ENCODE data around the gene ERV3-1. TPM values are rescaled to one million over a fixed set of nuclear protein-coding genes. Genes with fewer than 3 reads are reported as not detected.

The ERV3-1 gene
- total and polyA plus RNA-seq, 2 donors from 2014 or later, result 6.5 to 15.2 TPM

DNA sequence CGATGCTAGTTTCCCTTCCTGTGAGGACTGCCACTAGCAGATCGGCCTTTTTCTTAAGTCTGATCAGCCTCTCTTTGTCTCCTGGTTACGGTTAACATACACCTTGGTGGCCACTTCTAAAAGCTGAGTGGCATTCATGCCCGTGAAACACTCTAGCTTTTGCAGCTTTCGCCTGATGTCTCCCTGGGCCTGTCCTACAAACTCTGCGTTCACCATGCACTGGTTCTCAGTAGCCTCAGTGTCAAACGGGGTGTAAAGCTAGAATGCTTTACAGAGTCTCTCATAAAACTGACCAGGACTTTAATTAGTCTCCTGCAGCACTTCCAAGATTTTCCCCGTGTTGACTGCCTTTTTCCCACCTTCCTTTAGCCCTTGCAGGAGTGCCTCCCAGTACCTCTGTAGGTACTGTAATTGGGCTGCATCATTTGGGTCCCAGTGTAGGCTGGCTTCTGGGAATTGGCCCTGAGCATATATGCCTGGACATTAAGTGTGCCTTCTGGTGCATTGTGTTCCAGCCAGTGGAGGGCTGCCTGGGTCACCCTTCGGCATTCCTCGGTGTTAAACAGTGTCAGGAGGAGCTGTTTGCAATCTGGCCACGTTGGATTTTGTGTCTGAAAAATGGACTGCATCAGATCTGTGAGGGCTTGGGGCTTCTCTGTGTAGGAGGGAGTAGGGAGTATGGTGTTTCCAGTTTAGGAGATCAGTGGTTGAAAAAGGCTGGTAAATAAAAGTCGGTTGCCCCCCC lies 9.2 kb downstream of the ERV3-1 start:
- Histone ChIP-seq H3K4me1 (ENCODE audit: control insufficient read depth in 2 of 3, insufficient read depth in 2 of 3, low read depth in 1 of 3, low read length in 3 of 3) (no peaks in the 10 kb centered on the region), H3K9me3 (ENCODE audit: control insufficient read depth in 2 of 3, insufficient read depth in 1 of 3, low read length in 3 of 3) (no peaks in the 10 kb centered on the region), H3K9ac (ENCODE audit: low read length in 3 of 3) (no peak overlapping the region), H3K27me3 (ENCODE audit: control insufficient read depth, insufficient read depth, low read length) (no peaks in the 10 kb centered on the region), H3K27ac (ENCODE audit: low read depth in 2 of 2, low read length in 2 of 2) (no peak overlapping the region), H3K4me3 (ENCODE audit: low read length in 3 of 3) (no peak overlapping the region), H3K36me3 (ENCODE audit: control insufficient read depth in 2 of 3, insufficient read depth in 3 of 3, low read length in 3 of 3) (no peaks in the 10 kb centered on the region)
- TF ChIP-seq, protein P1, sequence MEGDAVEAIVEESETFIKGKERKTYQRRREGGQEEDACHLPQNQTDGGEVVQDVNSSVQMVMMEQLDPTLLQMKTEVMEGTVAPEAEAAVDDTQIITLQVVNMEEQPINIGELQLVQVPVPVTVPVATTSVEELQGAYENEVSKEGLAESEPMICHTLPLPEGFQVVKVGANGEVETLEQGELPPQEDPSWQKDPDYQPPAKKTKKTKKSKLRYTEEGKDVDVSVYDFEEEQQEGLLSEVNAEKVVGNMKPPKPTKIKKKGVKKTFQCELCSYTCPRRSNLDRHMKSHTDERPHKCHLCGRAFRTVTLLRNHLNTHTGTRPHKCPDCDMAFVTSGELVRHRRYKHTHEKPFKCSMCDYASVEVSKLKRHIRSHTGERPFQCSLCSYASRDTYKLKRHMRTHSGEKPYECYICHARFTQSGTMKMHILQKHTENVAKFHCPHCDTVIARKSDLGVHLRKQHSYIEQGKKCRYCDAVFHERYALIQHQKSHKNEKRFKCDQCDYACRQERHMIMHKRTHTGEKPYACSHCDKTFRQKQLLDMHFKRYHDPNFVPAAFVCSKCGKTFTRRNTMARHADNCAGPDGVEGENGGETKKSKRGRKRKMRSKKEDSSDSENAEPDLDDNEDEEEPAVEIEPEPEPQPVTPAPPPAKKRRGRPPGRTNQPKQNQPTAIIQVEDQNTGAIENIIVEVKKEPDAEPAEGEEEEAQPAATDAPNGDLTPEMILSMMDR (IDR thresholded peaks at IDR 0.05; ENCODE audit: borderline replicate concordance, extremely low read depth, insufficient read depth), result no peak
- intact Hi-C loops (cut with DNase I), result no loop called here
- FAIRE-seq (no peak), DNase-seq (no peak)

DNA sequence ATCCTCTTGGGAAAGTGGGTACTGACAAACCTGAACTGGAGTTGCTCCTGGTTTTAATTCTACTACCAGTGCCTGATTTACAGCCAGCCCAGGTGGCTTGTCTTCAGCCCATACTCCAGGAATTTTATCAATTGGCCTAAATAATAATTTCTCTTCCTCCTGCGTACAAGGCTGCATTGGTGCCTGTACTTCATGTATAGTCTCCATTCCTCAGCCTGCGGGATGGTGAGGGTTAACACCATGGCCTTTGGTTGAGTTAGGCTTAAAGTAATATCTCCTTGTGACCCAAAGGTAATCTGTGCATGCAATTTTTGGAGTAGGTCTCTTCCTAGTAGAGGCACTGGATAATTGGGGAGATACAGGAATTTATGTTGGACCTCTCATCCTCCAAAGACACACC lies 10.2 kb downstream of the ERV3-1 start:
- no peaks in the 10 kb centered on the region for H3K36me3 ChIP-seq (ENCODE audit: control insufficient read depth in 2 of 3, insufficient read depth in 3 of 3, low read length in 3 of 3)
- intact Hi-C loops (cut with DNase I), result no loop called here
- TF ChIP-seq, protein P1 (IDR thresholded peaks at IDR 0.05; ENCODE audit: borderline replicate concordance, extremely low read depth, insufficient read depth), result no peak
- no peak overlapping the region for H3K9ac ChIP-seq (ENCODE audit: low read length in 3 of 3)
- DNase-seq, result no peak
- H3K27ac ChIP-seq (ENCODE audit: low read depth in 2 of 2, low read length in 2 of 2), result no peak overlapping the region
- H3K9me3 ChIP-seq (ENCODE audit: control insufficient read depth in 2 of 3, insufficient read depth in 1 of 3, low read length in 3 of 3), result no peaks in the 10 kb centered on the region
- no peaks in the 10 kb centered on the region for H3K27me3 ChIP-seq (ENCODE audit: control insufficient read depth, insufficient read depth, low read length)
- H3K4me1 ChIP-seq (ENCODE audit: control insufficient read depth in 2 of 3, insufficient read depth in 2 of 3, low read depth in 1 of 3, low read length in 3 of 3), result no peaks in the 10 kb centered on the region
- H3K4me3 ChIP-seq (ENCODE audit: low read length in 3 of 3), result no peak overlapping the region
- FAIRE-seq, result no peak

DNA sequence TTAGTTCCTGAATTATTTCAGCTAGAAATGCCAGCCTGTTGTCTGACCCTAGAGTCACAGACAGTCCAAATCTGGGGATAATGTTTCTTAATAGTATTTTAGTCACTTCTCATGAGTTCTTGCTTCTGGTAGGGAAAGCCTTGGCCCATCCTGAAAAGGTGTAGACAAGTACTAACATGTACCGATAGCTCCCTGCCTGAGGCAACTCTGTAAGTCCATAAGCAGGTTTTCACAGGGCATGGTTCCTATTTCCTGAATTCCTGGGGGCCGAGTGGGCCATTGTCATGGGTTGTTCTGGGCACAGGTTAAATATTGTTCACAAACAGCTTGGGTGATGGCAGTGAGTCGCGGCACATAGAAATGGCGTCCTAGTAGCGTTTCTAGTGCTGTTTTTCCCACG lies 12.6 kb downstream of the ERV3-1 start:
- H3K9me3 ChIP-seq (ENCODE audit: control insufficient read depth in 2 of 3, insufficient read depth in 1 of 3, low read length in 3 of 3), result peaks cover 0 to 13% (median 0%) of the 10 kb centered on the region in 3 donors
- intact Hi-C loops (cut with DNase I), result no loop called here
- TF ChIP-seq, protein P1 (IDR thresholded peaks at IDR 0.05; ENCODE audit: borderline replicate concordance, extremely low read depth, insufficient read depth), result no peak

More for the DNA sequence above, 12.6 kb downstream of the ERV3-1 start:
- no peak overlapping the region for H3K27ac ChIP-seq (ENCODE audit: low read depth in 2 of 2, low read length in 2 of 2)
- no peaks in the 10 kb centered on the region for H3K27me3 ChIP-seq (ENCODE audit: control insufficient read depth, insufficient read depth, low read length)
- H3K36me3 ChIP-seq (ENCODE audit: control insufficient read depth in 2 of 3, insufficient read depth in 3 of 3, low read length in 3 of 3), result no peaks in the 10 kb centered on the region
- FAIRE-seq (no peak), DNase-seq (no peak)
- H3K4me1 ChIP-seq (ENCODE audit: control insufficient read depth in 2 of 3, insufficient read depth in 2 of 3, low read depth in 1 of 3, low read length in 3 of 3), result no peaks in the 10 kb centered on the region
- no peak overlapping the region for H3K4me3 ChIP-seq (ENCODE audit: low read length in 3 of 3)
- H3K9ac ChIP-seq (ENCODE audit: low read length in 3 of 3), result no peak overlapping the region
